ENCODE measurements around the gene CISTR. TPM values are rescaled to one million over a fixed set of nuclear protein-coding genes. Genes with fewer than 3 reads are reported as not detected.

The CISTR gene
- polyA plus RNA-seq, 1 donor from 2014 or later, result not detected

DNA sequence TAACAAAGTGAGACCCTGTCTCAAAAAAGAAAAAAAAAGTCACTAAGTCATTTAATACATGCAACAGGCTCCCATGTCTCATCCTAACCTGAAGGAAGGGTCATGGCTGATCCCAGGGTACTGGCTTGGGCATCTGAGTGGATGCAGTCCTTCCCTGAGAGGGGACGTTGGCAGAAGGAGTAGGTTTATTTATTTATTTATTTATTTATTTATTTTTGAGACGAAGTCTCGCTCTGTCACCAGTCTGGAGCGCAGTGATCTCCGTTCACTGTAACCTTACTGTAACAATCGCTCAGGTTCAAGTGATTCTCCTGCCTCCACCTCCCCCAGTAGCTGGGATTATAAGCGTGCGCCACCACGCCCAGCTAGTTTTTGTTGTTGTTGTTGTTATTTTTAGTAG lies 17.4 kb downstream of the CISTR start:
- no peak overlapping the region for H3K27ac ChIP-seq (ENCODE audit: low read length)
- H4K20me1 ChIP-seq (ENCODE audit: insufficient read depth), result no peaks in the 10 kb centered on the region
- no peaks in the 10 kb centered on the region for H3K9me3 ChIP-seq (ENCODE audit: low read length)
- no peak overlapping the region for H3K9ac ChIP-seq (ENCODE audit: low read length)
- peaks cover 17% of the 10 kb centered on the region for H3F3A ChIP-seq (ENCODE audit: insufficient read depth, low read length, poor library complexity, severe bottlenecking)
- H3K36me3 ChIP-seq (ENCODE audit: insufficient read depth, low read length), result no peaks in the 10 kb centered on the region
- H3K27me3 ChIP-seq (ENCODE audit: insufficient read depth, low read depth, low read length), result no peaks in the 10 kb centered on the region
- H3K4me2 ChIP-seq (ENCODE audit: low read length), result no peak overlapping the region
- H3K9me2 ChIP-seq (ENCODE audit: insufficient read depth, low read length), result no peaks in the 10 kb centered on the region
- H3K79me2 ChIP-seq (replicated peaks; ENCODE audit: insufficient read depth, low read length), result no peaks in the 10 kb centered on the region
- no peak overlapping the region for H3K4me3 ChIP-seq (ENCODE audit: low read length)
- no peak overlapping the region for H2AFZ ChIP-seq (ENCODE audit: low read depth, low read length)
- TF ChIP-seq RAD21 (conservative IDR thresholded peaks at IDR 0.05) (no peak), EZH2 (IDR thresholded peaks at IDR 0.05; ENCODE audit: borderline replicate concordance, insufficient read depth, low read length, poor library complexity, severe bottlenecking) (no peak), MXI1 (conservative IDR thresholded peaks at IDR 0.05; ENCODE audit: poor library complexity, severe bottlenecking) (no peak), POLR2AphosphoS5 (IDR thresholded peaks at IDR 0.05) (no peak), REST (IDR thresholded peaks at IDR 0.05; ENCODE audit: borderline replicate concordance) (no peak), EP300 (conservative IDR thresholded peaks at IDR 0.05; ENCODE audit: poor library complexity, severe bottlenecking) (no peak), SMC3 (conservative IDR thresholded peaks at IDR 0.05; ENCODE audit: poor library complexity) (no peak), CTCF (IDR thresholded peaks at IDR 0.05; ENCODE audit: poor library complexity, severe bottlenecking) (no peak), TAF1 (IDR thresholded peaks at IDR 0.05; ENCODE audit: low read depth) (no peak)

GRCh38 chr12:53733807-53734200 lies 18.0 kb downstream of the CISTR start:
- Histone ChIP-seq H3K9me2 (ENCODE audit: insufficient read depth, low read length) (no peaks in the 10 kb centered on the region), H3K79me2 (replicated peaks; ENCODE audit: insufficient read depth, low read length) (no peaks in the 10 kb centered on the region), H4K20me1 (ENCODE audit: insufficient read depth) (no peaks in the 10 kb centered on the region), H3K4me3 (ENCODE audit: low read length) (no peak overlapping the region), H3F3A (ENCODE audit: insufficient read depth, low read length, poor library complexity, severe bottlenecking) (peaks cover 16% of the 10 kb centered on the region), H3K27me3 (ENCODE audit: insufficient read depth, low read depth, low read length) (no peaks in the 10 kb centered on the region), H3K36me3 (ENCODE audit: insufficient read depth, low read length) (no peaks in the 10 kb centered on the region), H3K9ac (ENCODE audit: low read length) (no peak overlapping the region), H3K4me2 (ENCODE audit: low read length) (no peak overlapping the region), H3K27ac (ENCODE audit: low read length) (no peak overlapping the region), H3K9me3 (ENCODE audit: low read length) (no peaks in the 10 kb centered on the region), H2AFZ (ENCODE audit: low read depth, low read length) (no peak overlapping the region)
- no peak for TF ChIP-seq SMC3 (conservative IDR thresholded peaks at IDR 0.05; ENCODE audit: poor library complexity)
- TF ChIP-seq EZH2 (IDR thresholded peaks at IDR 0.05; ENCODE audit: borderline replicate concordance, insufficient read depth, low read length, poor library complexity, severe bottlenecking), result no peak
- no peak for TF ChIP-seq CTCF (IDR thresholded peaks at IDR 0.05; ENCODE audit: poor library complexity, severe bottlenecking)
- TF ChIP-seq RAD21 (conservative IDR thresholded peaks at IDR 0.05), result no peak
- no peak for TF ChIP-seq EP300 (conservative IDR thresholded peaks at IDR 0.05; ENCODE audit: poor library complexity, severe bottlenecking)
- no peak for TF ChIP-seq REST (IDR thresholded peaks at IDR 0.05; ENCODE audit: borderline replicate concordance)

Data from neural cell (in vitro differentiated cells).